NCI-H1694 treated with DMSO at 0.1 percent for 48 hours (cell line): ENCODE data around the gene GOLGB1.

ENCODE experiments used
- DNase-seq: peaks from one replicate; lab custom pipeline; 2025; lab: John Stamatoyannopoulos, UW

GOLGB1 gene

GRCh38 chr3:121637922-121638321, 111.6 kb downstream of the GOLGB1 start:
- DNase-seq: no peak

GRCh38 chr3:121630355-121630754, 119.2 kb downstream of the GOLGB1 start:
- no peak for DNase-seq

- DNase-seq: no peak
Observed at GRCh38 chr3:121629601-121630000, 119.9 kb downstream of the GOLGB1 start.

GRCh38 chr3:121627622-121628021, 121.9 kb downstream of the GOLGB1 start:
- DNase-seq: no peak

GRCh38 chr3:121627211-121627610, 122.3 kb downstream of the GOLGB1 start:
- DNase-seq: no peak

- no peak for DNase-seq
Observed at GRCh38 chr3:121626495-121626894, 123.0 kb downstream of the GOLGB1 start.

GRCh38 chr3:121624147-121624899, 125.2 kb downstream of the GOLGB1 start:
- DNase-seq: no peak

DNA sequence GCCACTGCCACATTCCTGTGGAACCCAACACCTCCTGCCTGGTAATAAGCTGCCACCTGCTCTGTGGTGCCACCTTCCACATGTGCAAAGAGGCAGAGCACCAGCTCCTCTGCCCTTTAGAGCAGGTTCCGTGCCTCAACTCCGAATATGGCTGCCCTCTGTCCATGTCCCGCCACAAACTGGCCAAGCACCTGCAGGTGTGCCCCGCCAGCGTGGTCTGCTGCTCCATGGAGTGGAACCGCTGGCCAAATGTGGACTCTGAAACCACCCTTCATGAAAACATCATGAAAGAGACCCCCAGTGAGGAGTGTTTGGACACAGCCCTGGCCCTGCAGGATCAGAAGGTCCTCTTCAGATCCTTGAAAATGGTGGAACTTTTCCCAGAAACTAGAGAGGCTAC, 128.1 kb downstream of the GOLGB1 start:
- no peak for DNase-seq

DNA sequence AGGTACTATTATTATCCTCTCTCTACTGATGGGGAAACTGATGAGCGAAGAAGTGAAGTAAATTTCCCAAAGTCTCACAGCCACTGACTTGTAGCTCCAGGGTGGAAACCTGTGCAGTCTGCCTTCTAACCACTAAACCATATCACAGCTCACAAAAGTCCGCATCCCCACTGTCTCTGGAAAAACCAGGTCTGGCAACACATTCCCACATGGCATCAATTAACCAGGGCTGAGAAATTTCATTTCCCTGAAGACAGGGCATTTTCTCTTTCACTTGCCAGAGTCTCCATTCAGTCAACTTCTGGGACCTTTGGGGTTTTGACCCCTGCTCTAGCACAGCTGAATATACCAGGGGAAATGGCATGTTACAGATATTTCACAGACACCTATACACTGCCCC, 129.8 kb downstream of the GOLGB1 start:
- DNase-seq: no peak
